Endothelial cell of umbilical vein (primary cell): ENCODE results near the gene ERO1B. TPM values are rescaled to one million over a fixed set of nuclear protein-coding genes. Genes with fewer than 3 reads are reported as not detected.

Source experiments
- BruUV-seq: library from RNA; stranded (reverse); fragments of 400-500 nt; replicated peaks from 2 replicates; lab custom pipeline; 2021; lab: Mats Ljungman, UMichigan
- CTCF ChIA-PET: fragments of 300-600, 350-600 bp; sonication (Branson Sonifier 250); formaldehyde crosslinking; loops from one replicate; lab custom pipeline; 2021; ENCODE audit warnings: antibody characterized with exemption, inconsistent platforms; lab: Charles Lee
- POLR2A ChIA-PET: fragments of 300-600, 350-600 bp; sonication (Branson Sonifier 250); formaldehyde crosslinking; loops from one replicate; lab custom pipeline; 2021; ENCODE audit warnings: antibody characterized with exemption, inconsistent platforms; lab: Charles Lee
- DNase-seq: peaks from one replicate; pipeline ENCODE4 v3.0.0-alpha.2; 2011; ENCODE audit warnings: low read depth, low spot score
- FAIRE-seq: peaks from 2 replicates; lab custom pipeline; 2011; peaks lifted over from hg19 to GRCh38; lab: Jason Lieb, UNC
- H2AFZ ChIP-seq: 2 replicates; pipeline ENCODE4 v1.6.0; 2012; ENCODE audit warnings: low read depth, low read length, control low read depth, inconsistent platforms
- H3K27ac ChIP-seq: 2 replicates; pipeline ENCODE4 v1.5.1; 2011; ENCODE audit warnings: low read depth, mild to moderate bottlenecking, control low read depth, low read length, moderate library complexity; ENCODE audit not compliant: insufficient read depth
- H3K27me3 ChIP-seq, 2 experiments: 2 replicates each; pipeline versions ENCODE4 v1.6.0 to v1.6.1; 2011; ENCODE audit warnings: low read length in 2 of 2, mixed read lengths in 1 of 2; ENCODE audit not compliant: control insufficient read depth in 2 of 2, insufficient read depth in 2 of 2
- H3K36me3 ChIP-seq, 2 experiments: 2 replicates in 1 of 2; 3 replicates in 1 of 2; pipeline ENCODE4 v1.5.1; 2011; ENCODE audit warnings: low read length in 2 of 2, mild to moderate bottlenecking in 1 of 2, moderate library complexity in 1 of 2; ENCODE audit not compliant: control insufficient read depth in 2 of 2, insufficient read depth in 2 of 2; ENCODE audit errors: extremely low read depth in 1 of 2
- H3K4me1 ChIP-seq: 3 replicates; pipeline ENCODE4 v1.5.1; 2011; ENCODE audit warnings: mild to moderate bottlenecking, low read length; ENCODE audit not compliant: control insufficient read depth, insufficient read depth; ENCODE audit errors: extremely low read depth
- H3K4me2 ChIP-seq: 2 replicates; pipeline ENCODE4 v1.6.1; 2011; ENCODE audit warnings: low read length, control low read depth, mixed read lengths; ENCODE audit not compliant: insufficient read depth
- H3K4me3 ChIP-seq, 3 experiments: fragments of 200-600 bp in 1 of 3; sonication (generic), shearing (Covaris generic) in 1 of 3; replicated peaks in 1 of 3; 2 replicates each; pipeline ENCODE4 v1.5.1; 2011 to 2016; ENCODE audit warnings: control low read depth in 3 of 3, low read length in 3 of 3, mild to moderate bottlenecking in 2 of 3, inconsistent platforms in 1 of 3, low read depth in 1 of 3, moderate library complexity in 1 of 3; ENCODE audit not compliant: insufficient read depth in 1 of 3
- H3K79me2 ChIP-seq: 2 replicates; pipeline ENCODE4 v1.6.0; 2012; ENCODE audit warnings: low read length, inconsistent platforms; ENCODE audit not compliant: control insufficient read depth, insufficient read depth
- H3K9ac ChIP-seq: replicated peaks from 2 replicates; pipeline ENCODE3; 2011; ENCODE audit warnings: low read length, control low read depth; ENCODE audit not compliant: insufficient read depth; ENCODE audit errors: extremely low read depth
- H3K9me1 ChIP-seq: replicated peaks from 3 replicates; pipeline ENCODE4 v1.6.0; 2011; ENCODE audit warnings: mild to moderate bottlenecking, low read length; ENCODE audit not compliant: control insufficient read depth, insufficient read depth; ENCODE audit errors: extremely low read depth
- H3K9me3 ChIP-seq: replicated peaks from 2 replicates; pipeline ENCODE4 v1.5.1; 2012; ENCODE audit warnings: low read length, inconsistent platforms; ENCODE audit not compliant: control insufficient read depth, insufficient read depth
- H4K20me1 ChIP-seq: replicated peaks from 2 replicates; pipeline ENCODE3; 2011; ENCODE audit warnings: mild to moderate bottlenecking, low read length; ENCODE audit not compliant: control insufficient read depth, insufficient read depth; ENCODE audit errors: extremely low read depth
- EZH2 ChIP-seq: IDR thresholded peaks from 2 replicates; pipeline ENCODE4 v1.6.1; 2012; ENCODE audit warnings: borderline replicate concordance, low read depth, mild to moderate bottlenecking, moderate library complexity, low read length, inconsistent platforms; ENCODE audit not compliant: severe bottlenecking
- FOS ChIP-seq: IDR thresholded peaks from 2 replicates; pipeline ENCODE4 v1.6.1; 2011; ENCODE audit warnings: mild to moderate bottlenecking, low read length, moderate library complexity, borderline replicate concordance; ENCODE audit not compliant: insufficient read depth
- GATA2 ChIP-seq: IDR thresholded peaks from 2 replicates; pipeline ENCODE4 v1.7.0; 2011; ENCODE audit warnings: low read depth, mild to moderate bottlenecking, moderate library complexity, mixed read lengths, low read length; ENCODE audit not compliant: insufficient read length, insufficient read depth
- JUN ChIP-seq: IDR thresholded peaks from 2 replicates; pipeline ENCODE4 v1.6.1; 2011; ENCODE audit warnings: borderline replicate concordance, low read depth; ENCODE audit not compliant: insufficient read length, insufficient read depth
- MYC ChIP-seq: IDR thresholded peaks from one replicate; pipeline ENCODE4 v1.6.1; 2011; ENCODE audit warnings: mild to moderate bottlenecking, low read depth, low read length
- POLR2A ChIP-seq: IDR thresholded peaks from 2 replicates; pipeline ENCODE4 v1.6.1; 2012; ENCODE audit warnings: low read depth, mild to moderate bottlenecking, control low read depth, low read length
- POLR2AphosphoS5 ChIP-seq: IDR thresholded peaks from 2 replicates; pipeline ENCODE4 v1.6.1; 2012; ENCODE audit warnings: low read depth, mild to moderate bottlenecking, control low read depth, low read length, moderate library complexity; ENCODE audit not compliant: insufficient read depth
- dilution Hi-C: fragments of 300-500 bp; cut with MboI; formaldehyde crosslinking; loops from one replicate; pipeline ENCODE4 v1.15.0; 2019; ENCODE audit warnings: low sequenced_read_pairs; ENCODE audit not compliant: extremely low pct_ligation_motif_present
- intact Hi-C: fragments of 100-400 bp; cut with micrococcal nuclease; formaldehyde crosslinking; loops from one replicate; pipeline ENCODE4 v1.10.0; 2022
- polyA plus RNA-seq, 4 experiments: library from polyadenylated mRNA; depleted of rRNA in 3 of 4; stranded (reverse) in 3 of 4; unstranded in 1 of 4; fragments of >200 nt; gene quantifications; 2 replicates each; pipeline versions ENCODE4 v1.2.1 to v1.2.3, GENCODE V29; 2011 to 2012; ENCODE audit warnings: missing spikeins in 1 of 4
- total RNA-seq: library from RNA; stranded (reverse); gene quantifications from 2 replicates; pipeline ENCODE4 v1.2.3, GENCODE V29; 2021
- TF ChIP-seq, protein P1 (sequence below), 2 donors: IDR thresholded peaks; 1 replicate in 1 of 2; 2 replicates in 1 of 2; pipeline ENCODE4 v1.5.1; 2011; ENCODE audit warnings: low read length in 2 of 2, mild to moderate bottlenecking in 2 of 2, moderate library complexity in 2 of 2, control low read depth in 1 of 2, inconsistent platforms in 1 of 2, low read depth in 1 of 2; ENCODE audit not compliant: insufficient read depth in 1 of 2; ENCODE audit errors: extremely low read depth in 1 of 2
- TF ChIP-seq, protein P2 (sequence below): IDR thresholded peaks from 2 replicates; pipeline ENCODE4 v1.6.1; 2011; ENCODE audit not compliant: insufficient read depth, insufficient read length

The ERO1B gene
- total and polyA plus RNA-seq, 2 donors (not counting 3 experiments of a cell fraction or from before 2014, with no cell fraction given), result 1.9 to 3.6 TPM

DNA sequence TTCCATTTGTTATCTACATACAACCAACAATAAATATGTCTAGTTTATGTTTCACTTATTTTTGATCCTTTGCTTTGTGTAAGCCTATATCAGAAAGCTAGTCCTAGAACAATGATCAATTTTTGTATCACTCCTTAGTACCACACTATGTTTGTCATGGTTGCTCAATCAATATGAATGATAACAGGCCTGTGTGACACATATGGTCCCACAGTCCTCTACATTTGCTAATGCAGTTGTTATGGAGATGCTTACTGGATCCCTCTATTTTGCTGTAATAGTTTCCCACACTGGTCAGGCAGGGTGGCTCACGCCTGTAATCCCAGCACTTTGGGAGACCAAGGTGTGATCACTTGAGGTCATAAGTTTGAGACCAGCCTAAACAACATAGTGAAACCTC is 59.1 kb downstream of the ERO1B start:
- no TSS peak for BruUV-seq
- no peak overlapping the region for H3K9ac ChIP-seq
- H3K27me3 ChIP-seq, result no peaks in the 10 kb centered on the region
- no peak for TF ChIP-seq POLR2AphosphoS5
- TF ChIP-seq GATA2, result no peak
- TF ChIP-seq EZH2, result no peak
- no peak for TF ChIP-seq MYC
- no peak for TF ChIP-seq JUN
- no peak for TF ChIP-seq POLR2A
- TF ChIP-seq FOS, result no peak
- TF ChIP-seq, protein P1, sequence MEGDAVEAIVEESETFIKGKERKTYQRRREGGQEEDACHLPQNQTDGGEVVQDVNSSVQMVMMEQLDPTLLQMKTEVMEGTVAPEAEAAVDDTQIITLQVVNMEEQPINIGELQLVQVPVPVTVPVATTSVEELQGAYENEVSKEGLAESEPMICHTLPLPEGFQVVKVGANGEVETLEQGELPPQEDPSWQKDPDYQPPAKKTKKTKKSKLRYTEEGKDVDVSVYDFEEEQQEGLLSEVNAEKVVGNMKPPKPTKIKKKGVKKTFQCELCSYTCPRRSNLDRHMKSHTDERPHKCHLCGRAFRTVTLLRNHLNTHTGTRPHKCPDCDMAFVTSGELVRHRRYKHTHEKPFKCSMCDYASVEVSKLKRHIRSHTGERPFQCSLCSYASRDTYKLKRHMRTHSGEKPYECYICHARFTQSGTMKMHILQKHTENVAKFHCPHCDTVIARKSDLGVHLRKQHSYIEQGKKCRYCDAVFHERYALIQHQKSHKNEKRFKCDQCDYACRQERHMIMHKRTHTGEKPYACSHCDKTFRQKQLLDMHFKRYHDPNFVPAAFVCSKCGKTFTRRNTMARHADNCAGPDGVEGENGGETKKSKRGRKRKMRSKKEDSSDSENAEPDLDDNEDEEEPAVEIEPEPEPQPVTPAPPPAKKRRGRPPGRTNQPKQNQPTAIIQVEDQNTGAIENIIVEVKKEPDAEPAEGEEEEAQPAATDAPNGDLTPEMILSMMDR (IDR thresholded peaks at IDR 0.05; ENCODE audit: extremely low read depth in 1 of 2, insufficient read depth in 1 of 2, low read depth in 1 of 2, low read length in 2 of 2), result no peak
- TF ChIP-seq, protein P2, sequence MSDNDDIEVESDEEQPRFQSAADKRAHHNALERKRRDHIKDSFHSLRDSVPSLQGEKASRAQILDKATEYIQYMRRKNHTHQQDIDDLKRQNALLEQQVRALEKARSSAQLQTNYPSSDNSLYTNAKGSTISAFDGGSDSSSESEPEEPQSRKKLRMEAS, result no peak
- POLR2A ChIA-PET, result no interaction called here
- no peak overlapping the region for H3K4me2 ChIP-seq
- intact Hi-C loops, result no loop called here
- no peaks in the 10 kb centered on the region for H3K79me2 ChIP-seq
- H3K9me1 ChIP-seq, result no peaks in the 10 kb centered on the region
- dilution Hi-C loops, result no loop called here
- H3K4me3 ChIP-seq, result no peak overlapping the region
- no peaks in the 10 kb centered on the region for H4K20me1 ChIP-seq
- CTCF ChIA-PET, result no interaction called here
- H3K27ac ChIP-seq, result no peak overlapping the region
- H3K4me1 ChIP-seq, result no peaks in the 10 kb centered on the region
- H2AFZ ChIP-seq, result no peak overlapping the region
- no peak for FAIRE-seq
- no peaks in the 10 kb centered on the region for H3K36me3 ChIP-seq
- no peaks in the 10 kb centered on the region for H3K9me3 ChIP-seq
- DNase-seq, result no peak
